Mucosa of rectum (tissue), 2 donors: ENCODE results near the gene PHAF1.

Experiments
- H3K27ac ChIP-seq, 2 donors: one replicate each; pipeline ENCODE4 v1.7.0; 2013; ENCODE audit warnings: inconsistent platforms in 2 of 2, low read depth in 2 of 2, low read length in 2 of 2
- H3K27me3 ChIP-seq, 2 donors: one replicate each; pipeline ENCODE4 v1.7.0; 2013; ENCODE audit warnings: low read length in 2 of 2; ENCODE audit not compliant: control insufficient read depth in 2 of 2, insufficient read depth in 2 of 2
- H3K36me3 ChIP-seq, 2 donors: one replicate each; pipeline ENCODE4 v1.7.0; 2013; ENCODE audit warnings: low read length in 2 of 2; ENCODE audit not compliant: control insufficient read depth in 2 of 2, insufficient read depth in 2 of 2
- H3K4me1 ChIP-seq, 2 donors: one replicate each; pipeline ENCODE4 v1.7.0; 2013; ENCODE audit warnings: low read length in 2 of 2, mild to moderate bottlenecking in 1 of 2; ENCODE audit not compliant: control insufficient read depth in 2 of 2, insufficient read depth in 2 of 2
- H3K4me3 ChIP-seq, 2 donors: one replicate each; pipeline ENCODE4 v1.7.0; 2013; ENCODE audit warnings: low read length in 2 of 2
- H3K9ac ChIP-seq, 2 donors: one replicate each; pipeline ENCODE4 v1.7.0; 2013; ENCODE audit warnings: low read length in 2 of 2, low read depth in 1 of 2, mild to moderate bottlenecking in 1 of 2
- H3K9me3 ChIP-seq, 2 donors: one replicate each; pipeline ENCODE4 v1.7.0; 2013; ENCODE audit warnings: low read length in 2 of 2; ENCODE audit not compliant: control insufficient read depth in 2 of 2
- donor health status: healthy.
- donor health status: Normal muscosa, but diverticular disease.

The PHAF1 gene

DNA sequence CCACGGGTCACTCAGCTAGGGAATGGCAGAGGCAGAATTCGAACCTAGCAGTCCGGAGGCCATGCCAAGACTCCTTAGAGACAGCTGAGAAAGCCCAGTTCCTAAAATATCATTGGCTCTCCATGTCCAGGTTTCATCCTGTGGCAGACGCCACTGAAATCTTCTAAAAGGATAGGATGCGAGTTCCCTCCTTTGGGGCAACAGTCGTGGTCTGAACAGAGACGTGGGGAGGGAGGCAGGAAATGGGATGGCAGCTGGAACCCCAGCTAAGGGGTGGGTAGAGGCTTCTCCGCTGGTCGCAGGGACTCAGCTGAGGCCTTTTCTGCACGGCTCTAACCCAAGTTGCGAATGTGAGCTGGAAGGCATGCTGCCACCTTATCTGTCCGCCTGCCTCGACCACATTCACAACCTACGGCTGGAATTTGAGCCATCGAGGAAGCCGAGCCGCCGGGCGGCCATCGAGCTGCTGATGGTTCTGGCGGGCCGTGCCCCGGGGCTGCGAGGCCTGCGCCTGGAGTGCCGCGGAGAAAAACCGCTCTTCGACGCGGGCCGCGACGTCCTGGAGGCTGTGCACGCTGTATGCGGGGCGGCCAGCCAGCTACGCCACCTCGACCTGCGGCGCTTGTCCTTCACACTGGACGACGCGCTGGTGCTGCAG is 52.9 kb downstream of the PHAF1 start:
- peak overlapping the region in 1 of 2 donors; percentile 16 for H3K27ac ChIP-seq
- H3K9ac ChIP-seq: no peak overlapping the region
- no peaks in the 10 kb centered on the region for H3K9me3 ChIP-seq
- no peaks in the 10 kb centered on the region for H3K36me3 ChIP-seq
- peak overlapping the region; percentile 41 to 57 for H3K4me3 ChIP-seq
- H3K27me3 ChIP-seq: peaks cover 8 to 9% of the 10 kb centered on the region in 2 donors
- peaks cover 43 to 52% of the 10 kb centered on the region in 2 donors for H3K4me1 ChIP-seq

DNA sequence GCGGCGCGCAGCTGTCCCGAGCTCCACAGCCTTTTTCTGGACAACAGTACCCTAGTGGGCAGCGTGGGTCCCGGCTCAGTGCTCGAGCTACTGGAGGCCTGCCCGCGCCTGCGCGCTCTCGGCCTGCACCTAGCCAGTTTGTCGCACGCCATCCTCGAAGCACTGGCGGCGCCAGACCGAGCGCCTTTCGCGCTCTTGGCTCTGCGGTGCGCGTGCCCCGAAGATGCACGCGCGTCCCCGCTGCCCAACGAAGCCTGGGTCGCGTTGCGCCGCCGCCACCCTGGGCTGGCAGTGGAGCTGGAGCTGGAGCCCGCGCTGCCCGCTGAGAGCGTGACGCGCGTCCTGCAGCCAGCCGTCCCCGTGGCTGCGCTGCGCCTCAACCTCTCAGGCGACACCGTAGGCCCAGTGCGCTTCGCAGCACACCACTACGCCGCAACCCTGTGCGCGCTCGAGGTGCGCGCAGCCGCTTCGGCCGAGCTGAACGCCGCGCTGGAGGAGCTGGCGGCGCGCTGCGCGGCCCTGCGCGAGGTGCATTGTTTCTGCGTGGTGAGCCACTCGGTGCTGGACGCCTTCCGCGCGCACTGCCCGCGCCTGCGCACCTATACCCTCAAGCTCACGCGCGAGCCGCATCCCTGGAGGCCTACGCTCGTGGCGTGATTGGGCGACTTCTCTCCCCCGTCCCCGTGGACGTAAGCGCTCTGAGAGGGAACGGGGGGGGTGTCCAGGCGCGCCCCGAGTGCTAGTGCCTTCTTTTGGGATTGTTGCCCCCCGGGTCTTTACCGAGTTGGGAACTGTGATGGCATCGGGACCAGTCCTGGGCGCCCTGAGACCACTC is 53.6 kb downstream of the PHAF1 start:
- H3K4me3 ChIP-seq: peak overlapping the region; percentile 41 to 57
- H3K9ac ChIP-seq: no peak overlapping the region
- peaks cover 8 to 9% of the 10 kb centered on the region in 2 donors for H3K27me3 ChIP-seq
- H3K36me3 ChIP-seq: no peaks in the 10 kb centered on the region
- H3K27ac ChIP-seq: peak overlapping the region in 1 of 2 donors; percentile 16
- no peaks in the 10 kb centered on the region for H3K9me3 ChIP-seq
- peaks cover 37 to 47% of the 10 kb centered on the region in 2 donors for H3K4me1 ChIP-seq

DNA sequence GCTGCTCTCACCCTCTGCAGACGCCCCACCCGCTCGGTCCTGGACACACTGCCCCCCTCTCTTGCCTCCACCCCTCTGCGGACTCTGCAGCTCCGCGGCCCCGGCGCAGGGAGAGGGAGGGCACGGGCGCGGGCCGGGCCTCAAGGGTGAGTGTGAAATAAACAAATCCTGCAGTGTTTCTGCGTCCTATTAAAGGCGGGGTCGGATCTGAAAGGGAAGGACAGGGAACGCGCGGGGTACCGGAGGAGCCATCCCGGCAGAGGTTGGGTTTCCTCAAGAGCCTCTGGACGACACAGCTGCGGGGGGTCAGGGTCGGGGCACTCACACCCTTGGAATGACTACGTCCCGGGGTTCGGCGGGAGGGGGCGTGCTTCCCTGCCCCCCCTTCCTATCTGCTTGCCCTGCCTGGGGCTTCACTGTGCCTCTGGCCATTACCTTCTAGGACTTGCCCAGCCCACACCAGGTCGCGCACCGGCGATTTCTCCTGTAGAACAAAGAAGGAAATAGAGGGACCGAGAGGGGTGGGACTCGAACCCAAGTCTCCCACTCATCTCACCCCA is 54.3 kb downstream of the PHAF1 start:
- H3K4me1 ChIP-seq: peaks cover 31 to 42% of the 10 kb centered on the region in 2 donors
- H3K9me3 ChIP-seq: no peaks in the 10 kb centered on the region
- peak overlapping the region in 1 of 2 donors; percentile 16 for H3K27ac ChIP-seq
- peaks cover 8 to 9% of the 10 kb centered on the region in 2 donors for H3K27me3 ChIP-seq
- H3K36me3 ChIP-seq: no peaks in the 10 kb centered on the region
- no peak overlapping the region for H3K9ac ChIP-seq
- peak overlapping the region; percentile 41 to 57 for H3K4me3 ChIP-seq

DNA sequence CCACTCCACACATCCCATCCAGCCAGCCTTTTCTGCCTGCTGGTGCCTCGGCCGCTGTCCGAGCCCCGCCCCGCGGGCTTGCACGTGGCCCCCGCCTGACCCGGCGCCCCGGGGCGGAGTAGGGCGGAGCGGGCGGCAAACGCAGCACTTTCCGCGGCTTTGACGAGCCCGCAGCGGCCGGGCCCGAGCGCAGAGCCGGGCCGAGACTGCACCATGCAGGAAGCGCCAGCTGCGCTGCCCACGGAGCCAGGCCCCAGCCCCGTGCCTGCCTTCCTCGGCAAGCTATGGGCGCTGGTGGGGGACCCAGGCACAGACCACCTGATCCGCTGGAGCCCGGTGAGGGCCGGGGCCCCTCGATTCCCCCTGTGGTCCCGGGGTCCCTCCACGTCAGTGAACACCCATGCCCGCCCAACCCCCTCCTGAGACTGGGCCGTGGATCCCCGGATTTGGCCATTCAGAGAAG is 54.9 kb downstream of the PHAF1 start, which contains the start of gene HSF4:
Gene HSF4, plus strand, starts transcription at position 147 of the 463 bp plus-strand sequence. Its CDS starts 67 bp downstream, at position 214.
- Histone ChIP-seq H3K27ac (peak within 1 kb of the TSS in 1 of 2 donors; percentile 23), H3K4me1 (peaks cover 32 to 48% of the 10 kb centered on the region in 2 donors), H3K36me3 (no peaks in the 10 kb centered on the region), H3K9me3 (no peaks in the 10 kb centered on the region), H3K27me3 (peaks cover 8 to 9% of the 10 kb centered on the region in 2 donors), H3K4me3 (peak within 1 kb of the TSS; percentile 41 to 57), H3K9ac (peak within 1 kb of the TSS in 1 of 2 donors; percentile 45)

DNA sequence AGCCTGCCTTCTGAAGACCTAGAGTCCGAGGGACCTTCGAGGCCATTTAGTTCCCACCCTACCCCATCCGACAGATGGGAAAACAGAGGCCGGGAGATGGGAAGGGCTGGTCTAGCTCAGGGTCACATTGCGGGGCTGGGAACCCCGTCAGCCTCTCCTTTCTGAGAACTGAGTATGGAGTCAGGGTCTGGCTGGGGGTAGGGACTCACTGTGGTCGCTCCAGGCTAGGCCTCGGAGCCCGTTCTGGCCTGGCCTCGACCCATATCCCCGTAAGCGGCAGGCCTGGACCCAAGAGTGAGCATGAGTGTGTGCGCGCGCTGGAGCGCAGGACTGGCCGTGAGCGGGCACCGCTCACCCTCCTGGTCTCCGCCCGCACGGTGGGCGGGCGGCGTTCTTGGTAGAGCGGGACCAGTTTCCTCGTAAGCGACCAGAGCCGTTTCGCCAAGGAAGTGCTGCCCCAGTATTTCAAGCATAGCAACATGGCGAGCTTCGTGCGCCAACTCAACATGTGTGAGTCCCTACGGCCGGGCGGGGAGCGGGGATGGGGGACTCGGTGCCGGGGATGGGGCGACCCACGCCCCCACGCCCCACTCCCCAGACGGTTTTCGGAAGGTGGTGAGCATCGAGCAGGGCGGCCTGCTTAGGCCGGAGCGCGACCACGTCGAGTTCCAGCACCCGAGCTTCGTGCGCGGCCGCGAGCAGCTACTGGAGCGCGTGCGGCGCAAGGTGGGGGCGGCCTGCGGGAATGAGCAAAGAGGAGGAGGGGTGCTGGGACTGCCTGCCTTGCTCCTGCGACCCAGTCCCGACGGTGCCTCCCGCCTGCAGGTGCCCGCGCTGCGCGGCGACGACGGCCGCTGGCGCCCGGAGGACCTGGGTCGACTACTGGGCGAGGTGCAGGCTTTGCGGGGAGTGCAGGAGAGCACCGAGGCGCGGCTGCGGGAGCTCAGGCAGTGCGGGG is 55.7 kb downstream of the PHAF1 start:
- Histone ChIP-seq H3K4me3 (peak overlapping the region; percentile 37 to 48), H3K36me3 (no peaks in the 10 kb centered on the region), H3K9ac (peak overlapping the region in 1 of 2 donors; percentile 45), H3K27ac (peak overlapping the region in 1 of 2 donors; percentile 23), H3K9me3 (no peaks in the 10 kb centered on the region), H3K4me1 (peaks cover 38 to 53% of the 10 kb centered on the region in 2 donors), H3K27me3 (peaks cover 8 to 9% of the 10 kb centered on the region in 2 donors)

DNA sequence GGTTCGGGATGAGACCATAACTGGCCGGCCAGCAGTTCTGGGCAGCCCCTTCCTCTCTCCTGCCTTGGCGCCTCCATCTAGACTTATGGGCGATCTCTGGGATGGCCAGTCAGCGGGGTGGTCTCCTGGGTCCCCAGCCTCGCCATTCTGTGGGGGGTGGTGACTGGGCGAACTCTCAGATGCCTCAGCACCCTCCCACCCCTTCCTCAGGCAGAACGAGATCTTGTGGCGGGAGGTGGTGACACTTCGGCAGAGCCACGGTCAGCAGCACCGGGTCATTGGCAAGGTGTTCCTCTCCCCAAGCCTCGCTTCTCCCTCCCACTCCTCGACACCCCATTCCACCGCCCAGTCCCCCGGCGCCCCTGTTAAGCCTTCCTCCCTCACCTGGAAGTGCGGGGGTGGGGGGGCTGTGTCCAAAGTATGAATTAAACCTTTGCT is 56.4 kb downstream of the PHAF1 start:
- peaks cover 43 to 54% of the 10 kb centered on the region in 2 donors for H3K4me1 ChIP-seq
- H3K9me3 ChIP-seq: no peaks in the 10 kb centered on the region
- H3K4me3 ChIP-seq: no peak overlapping the region
- H3K27me3 ChIP-seq: peaks cover 8 to 9% of the 10 kb centered on the region in 2 donors
- no peak overlapping the region for H3K9ac ChIP-seq
- H3K36me3 ChIP-seq: no peaks in the 10 kb centered on the region
- H3K27ac ChIP-seq: no peak overlapping the region

DNA sequence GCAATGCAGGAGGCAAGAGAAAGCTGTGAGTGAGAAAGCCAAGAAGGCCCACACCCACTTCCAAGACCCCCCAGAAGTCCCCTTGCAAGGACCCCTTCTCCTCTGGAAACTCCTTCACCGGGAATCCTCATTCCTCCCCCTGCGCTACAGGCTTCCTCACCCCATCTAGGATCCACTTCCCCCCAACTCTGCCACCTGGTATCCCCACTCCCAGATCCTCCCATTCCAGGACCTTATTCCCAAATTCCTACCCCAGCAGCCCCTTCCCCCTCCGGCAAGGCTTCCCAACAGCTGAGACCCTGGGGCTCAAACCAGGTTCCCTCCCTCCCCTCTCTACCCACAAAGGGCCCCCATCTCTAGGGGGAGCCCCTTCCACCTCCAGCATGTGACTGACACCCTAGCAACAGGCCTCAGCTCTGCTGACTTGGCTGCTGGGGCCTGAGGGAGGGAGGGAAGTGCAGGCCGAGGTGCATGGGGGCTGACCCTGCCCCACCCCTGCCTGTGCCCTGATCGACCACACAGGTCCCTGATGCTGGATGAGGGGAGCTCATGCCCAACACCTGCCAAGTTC is 56.9 kb downstream of the PHAF1 start:
- peaks cover 44 to 49% of the 10 kb centered on the region in 2 donors for H3K4me1 ChIP-seq
- no peaks in the 10 kb centered on the region for H3K36me3 ChIP-seq
- no peak overlapping the region for H3K9ac ChIP-seq
- no peak overlapping the region for H3K27ac ChIP-seq
- no peak overlapping the region for H3K4me3 ChIP-seq
- H3K27me3 ChIP-seq: peaks cover 8 to 9% of the 10 kb centered on the region in 2 donors
- no peaks in the 10 kb centered on the region for H3K9me3 ChIP-seq

DNA sequence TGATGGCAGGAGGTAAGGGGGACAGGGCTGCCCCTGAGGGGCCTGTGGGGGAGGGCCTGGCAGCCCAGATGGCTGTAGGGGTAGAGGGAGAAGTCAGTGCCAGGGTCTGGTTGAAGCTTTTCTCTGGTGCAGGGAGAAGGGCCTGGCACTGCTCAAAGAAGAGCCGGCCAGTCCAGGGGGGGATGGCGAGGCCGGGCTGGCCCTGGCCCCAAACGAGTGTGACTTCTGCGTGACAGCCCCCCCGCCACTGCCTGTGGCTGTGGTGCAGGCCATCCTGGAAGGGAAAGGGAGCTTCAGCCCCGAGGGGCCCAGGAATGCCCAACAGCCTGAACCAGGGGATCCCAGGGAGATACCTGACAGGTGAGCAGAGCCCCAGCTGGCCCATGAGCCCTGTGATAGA is 57.8 kb downstream of the PHAF1 start:
- no peak overlapping the region for H3K9ac ChIP-seq
- peaks cover 5 to 9% of the 10 kb centered on the region in 2 donors for H3K27me3 ChIP-seq
- H3K9me3 ChIP-seq: no peaks in the 10 kb centered on the region
- no peak overlapping the region for H3K27ac ChIP-seq
- H3K4me1 ChIP-seq: peaks cover 44% of the 10 kb centered on the region in 2 donors
- H3K36me3 ChIP-seq: no peaks in the 10 kb centered on the region
- H3K4me3 ChIP-seq: no peak overlapping the region

DNA sequence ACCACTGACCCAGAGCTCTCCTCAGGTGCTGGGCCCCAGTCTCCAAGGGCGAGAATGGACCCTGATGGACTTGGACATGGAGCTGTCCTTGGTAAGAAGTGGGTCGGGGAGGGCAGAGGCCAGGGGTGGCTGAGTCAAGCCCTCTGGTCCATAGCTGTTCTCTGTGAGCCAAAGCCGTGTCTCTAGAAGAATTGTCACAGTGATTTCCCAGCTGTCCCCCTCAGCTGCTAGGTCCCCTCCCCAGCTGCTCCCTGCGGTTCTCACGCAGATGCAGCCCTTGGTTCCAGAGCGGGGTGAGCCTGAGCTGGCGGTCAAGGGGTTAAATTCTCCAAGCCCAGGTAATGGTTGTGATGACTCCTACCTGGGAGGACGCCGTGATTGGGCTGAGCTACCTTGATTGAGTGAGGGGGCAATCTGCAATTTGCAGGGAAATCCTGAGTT is 59.3 kb downstream of the PHAF1 start:
- Histone ChIP-seq H3K27ac (peak overlapping the region in 1 of 2 donors; percentile 71), H3K4me1 (peaks cover 40 to 43% of the 10 kb centered on the region in 2 donors), H3K9ac (no peak overlapping the region)

More for the DNA sequence above, 59.3 kb downstream of the PHAF1 start:
- no peak overlapping the region for H3K4me3 ChIP-seq
- peaks cover 5 to 9% of the 10 kb centered on the region in 2 donors for H3K27me3 ChIP-seq
- no peaks in the 10 kb centered on the region for H3K36me3 ChIP-seq
- H3K9me3 ChIP-seq: no peaks in the 10 kb centered on the region
